MM.1S (cell line): ENCODE results near the gene SREBF1.

Experiments
- DNase-seq: peaks from one replicate; pipeline ENCODE4 v3.0.0-alpha.2; 2015
- H2AFZ ChIP-seq: fragments of 300-600 bp; sonication (generic); 2 replicates; pipeline ENCODE4 v1.6.0; 2016; ENCODE audit warnings: antibody characterized with exemption, low read length
- H3F3A ChIP-seq: fragments of 300-600 bp; sonication (generic); 2 replicates; pipeline ENCODE4 v1.6.1; 2016; ENCODE audit warnings: mild to moderate bottlenecking, antibody characterized with exemption, low read length, moderate library complexity, mixed read lengths; ENCODE audit not compliant: insufficient read depth
- H3K27ac ChIP-seq: fragments of 300-600 bp; sonication (generic); 2 replicates; pipeline ENCODE4 v1.5.1; 2016; ENCODE audit warnings: mild to moderate bottlenecking, low read length
- H3K27me3 ChIP-seq: fragments of 300-600 bp; sonication (generic); replicated peaks from 2 replicates; pipeline ENCODE4 v1.6.0; 2016; ENCODE audit warnings: low read length; ENCODE audit not compliant: insufficient read depth
- H3K36me3 ChIP-seq: fragments of 300-600 bp; sonication (generic); replicated peaks from 2 replicates; pipeline ENCODE4 v1.6.1; 2016; ENCODE audit warnings: mild to moderate bottlenecking, low read length, mixed read lengths; ENCODE audit not compliant: insufficient read depth
- H3K4me1 ChIP-seq: fragments of 300-600 bp; sonication (generic); 2 replicates; pipeline ENCODE4 v1.6.1; 2016; ENCODE audit warnings: low read length, mixed read lengths
- H3K4me2 ChIP-seq: fragments of 300-600 bp; sonication (generic); 2 replicates; pipeline ENCODE4 v1.6.0; 2016; ENCODE audit warnings: low read depth, low read length
- H3K4me3 ChIP-seq: fragments of 300-600 bp; sonication (generic); 2 replicates; pipeline ENCODE4 v1.5.1; 2016; ENCODE audit warnings: low read length, mixed read lengths
- H3K79me2 ChIP-seq: fragments of 300-600 bp; sonication (generic); 2 replicates; pipeline ENCODE4 v1.6.1; 2016; ENCODE audit warnings: mixed run types, low read length, mixed read lengths
- H3K9ac ChIP-seq: fragments of 300-600 bp; sonication (generic); 2 replicates; pipeline ENCODE4 v1.6.1; 2016; ENCODE audit warnings: low read length, mixed read lengths
- H3K9me2 ChIP-seq: fragments of 300-600 bp; sonication (generic); replicated peaks from 2 replicates; pipeline ENCODE4 v1.6.1; 2016; ENCODE audit warnings: mild to moderate bottlenecking, low read length, mixed read lengths; ENCODE audit not compliant: insufficient read depth
- H3K9me3 ChIP-seq: fragments of 300-600 bp; sonication (generic); replicated peaks from 2 replicates; pipeline ENCODE4 v1.6.1; 2016; ENCODE audit warnings: mild to moderate bottlenecking, low read length, mixed read lengths; ENCODE audit not compliant: insufficient read depth
- H4K20me1 ChIP-seq: fragments of 300-600 bp; sonication (generic); 2 replicates; pipeline ENCODE4 v1.6.1; 2016; ENCODE audit warnings: mild to moderate bottlenecking, low read length, moderate library complexity, mixed read lengths; ENCODE audit not compliant: insufficient read depth
- EZH2 ChIP-seq: fragments of 300-600 bp; sonication (generic); optimal IDR thresholded peaks from 2 replicates; pipeline ENCODE3; 2017; ENCODE audit warnings: low read depth, mild to moderate bottlenecking, antibody characterized with exemption, low read length, mixed read lengths
- EZH2phosphoT487 ChIP-seq: fragments of 300-600 bp; sonication (generic); IDR thresholded peaks from 2 replicates; pipeline ENCODE4 v1.6.1; 2018; ENCODE audit warnings: antibody characterized with exemption, low read length
- TF ChIP-seq, protein P1 (sequence below): fragments of 300-600 bp; sonication (generic); IDR thresholded peaks from 2 replicates; pipeline ENCODE4 v1.5.1; 2016; ENCODE audit warnings: antibody characterized with exemption, low read length, mixed read lengths

SREBF1 gene

DNA sequence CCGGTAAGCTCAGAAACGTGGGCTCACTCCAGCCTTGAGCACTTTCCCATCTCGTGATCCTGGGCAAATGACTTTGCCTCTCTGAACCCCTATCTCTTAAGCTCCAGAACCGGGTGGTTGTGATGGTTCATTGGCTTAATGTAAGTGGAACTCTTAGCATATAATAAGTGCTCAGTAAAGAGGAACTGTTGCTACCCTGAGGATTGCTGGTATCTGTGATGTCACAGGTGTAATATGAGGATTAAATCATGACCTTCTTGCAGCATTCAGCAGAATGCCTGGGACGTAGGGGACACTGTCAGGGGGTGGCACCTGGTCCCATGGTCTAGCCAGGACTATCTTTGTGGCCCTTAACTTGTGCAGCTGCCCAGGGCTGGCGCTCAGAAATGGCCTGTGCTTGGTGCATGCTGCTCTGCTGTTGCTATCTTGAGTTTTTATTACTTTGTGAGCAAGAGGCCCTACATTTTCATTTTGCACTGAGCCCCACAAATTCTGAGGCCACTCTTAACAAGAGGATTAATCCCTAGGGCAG lies 68.8 kb downstream of the SREBF1 start:
- no peak overlapping the region for H3K4me3 ChIP-seq
- H4K20me1 ChIP-seq, result no peaks in the 10 kb centered on the region
- H3K9me3 ChIP-seq, result no peaks in the 10 kb centered on the region
- DNase-seq, result no peak
- H3K4me1 ChIP-seq, result no peaks in the 10 kb centered on the region
- H3K27ac ChIP-seq, result no peak overlapping the region
- TF ChIP-seq EZH2phosphoT487, result no peak
- TF ChIP-seq EZH2, result no peak
- TF ChIP-seq, protein P1, sequence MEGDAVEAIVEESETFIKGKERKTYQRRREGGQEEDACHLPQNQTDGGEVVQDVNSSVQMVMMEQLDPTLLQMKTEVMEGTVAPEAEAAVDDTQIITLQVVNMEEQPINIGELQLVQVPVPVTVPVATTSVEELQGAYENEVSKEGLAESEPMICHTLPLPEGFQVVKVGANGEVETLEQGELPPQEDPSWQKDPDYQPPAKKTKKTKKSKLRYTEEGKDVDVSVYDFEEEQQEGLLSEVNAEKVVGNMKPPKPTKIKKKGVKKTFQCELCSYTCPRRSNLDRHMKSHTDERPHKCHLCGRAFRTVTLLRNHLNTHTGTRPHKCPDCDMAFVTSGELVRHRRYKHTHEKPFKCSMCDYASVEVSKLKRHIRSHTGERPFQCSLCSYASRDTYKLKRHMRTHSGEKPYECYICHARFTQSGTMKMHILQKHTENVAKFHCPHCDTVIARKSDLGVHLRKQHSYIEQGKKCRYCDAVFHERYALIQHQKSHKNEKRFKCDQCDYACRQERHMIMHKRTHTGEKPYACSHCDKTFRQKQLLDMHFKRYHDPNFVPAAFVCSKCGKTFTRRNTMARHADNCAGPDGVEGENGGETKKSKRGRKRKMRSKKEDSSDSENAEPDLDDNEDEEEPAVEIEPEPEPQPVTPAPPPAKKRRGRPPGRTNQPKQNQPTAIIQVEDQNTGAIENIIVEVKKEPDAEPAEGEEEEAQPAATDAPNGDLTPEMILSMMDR, result no peak
- no peaks in the 10 kb centered on the region for H3F3A ChIP-seq
- H3K9me2 ChIP-seq, result no peaks in the 10 kb centered on the region
- H3K4me2 ChIP-seq, result no peak overlapping the region
- no peaks in the 10 kb centered on the region for H3K36me3 ChIP-seq
- no peaks in the 10 kb centered on the region for H3K27me3 ChIP-seq
- no peak overlapping the region for H2AFZ ChIP-seq
- H3K79me2 ChIP-seq, result peaks cover 14% of the 10 kb centered on the region; the same call in 1 of the 2 replicates
- H3K9ac ChIP-seq, result no peak overlapping the region

DNA sequence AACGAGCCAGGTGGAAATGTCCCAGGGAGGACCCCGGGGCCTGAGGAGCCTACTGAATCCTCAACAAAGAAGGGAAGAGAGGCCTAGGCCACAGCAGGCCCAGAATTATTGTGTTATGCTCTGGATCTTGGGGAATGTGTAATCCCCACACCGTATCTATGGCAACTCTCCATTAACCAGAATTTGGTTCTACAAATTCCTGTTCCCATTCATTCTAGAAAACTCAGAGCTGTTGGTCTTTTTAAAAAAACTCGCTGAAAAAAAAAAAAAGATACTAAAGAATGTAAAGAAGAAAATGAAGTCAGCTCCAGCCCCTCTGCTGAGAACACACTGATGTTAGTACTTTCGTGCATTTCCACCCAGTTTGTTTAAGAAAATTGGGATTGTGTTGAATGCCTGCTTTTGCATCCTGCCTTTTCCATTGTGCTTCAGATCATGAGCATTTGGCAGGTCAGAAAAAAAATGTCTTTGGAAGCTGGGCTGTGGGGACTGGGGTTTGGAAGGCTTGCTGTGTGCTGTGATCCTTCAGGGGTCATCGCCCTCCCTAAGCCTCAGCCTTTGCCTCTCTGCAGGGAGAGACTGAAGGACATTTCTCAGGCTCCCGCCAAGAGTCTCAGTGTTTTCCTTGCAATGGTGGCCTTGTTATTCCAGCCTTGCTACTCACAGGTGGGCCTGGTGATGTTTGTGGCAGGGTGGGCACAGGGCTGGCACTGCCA lies 69.5 kb downstream of the SREBF1 start:
- no peak for DNase-seq
- no peak overlapping the region for H2AFZ ChIP-seq
- no peak for TF ChIP-seq EZH2phosphoT487
- no peak for TF ChIP-seq EZH2
- TF ChIP-seq, protein P1, result no peak
- no peak overlapping the region for H3K27ac ChIP-seq
- H3F3A ChIP-seq, result no peaks in the 10 kb centered on the region
- no peaks in the 10 kb centered on the region for H3K4me1 ChIP-seq
- H3K9ac ChIP-seq, result no peak overlapping the region
- H3K36me3 ChIP-seq, result no peaks in the 10 kb centered on the region
- H3K9me3 ChIP-seq, result no peaks in the 10 kb centered on the region
- peaks cover 14% of the 10 kb centered on the region; the same call in 1 of the 2 replicates for H3K79me2 ChIP-seq
- H3K4me3 ChIP-seq, result no peak overlapping the region
- H3K27me3 ChIP-seq, result no peaks in the 10 kb centered on the region
- no peaks in the 10 kb centered on the region for H4K20me1 ChIP-seq
- H3K4me2 ChIP-seq, result no peak overlapping the region
- H3K9me2 ChIP-seq, result no peaks in the 10 kb centered on the region

DNA sequence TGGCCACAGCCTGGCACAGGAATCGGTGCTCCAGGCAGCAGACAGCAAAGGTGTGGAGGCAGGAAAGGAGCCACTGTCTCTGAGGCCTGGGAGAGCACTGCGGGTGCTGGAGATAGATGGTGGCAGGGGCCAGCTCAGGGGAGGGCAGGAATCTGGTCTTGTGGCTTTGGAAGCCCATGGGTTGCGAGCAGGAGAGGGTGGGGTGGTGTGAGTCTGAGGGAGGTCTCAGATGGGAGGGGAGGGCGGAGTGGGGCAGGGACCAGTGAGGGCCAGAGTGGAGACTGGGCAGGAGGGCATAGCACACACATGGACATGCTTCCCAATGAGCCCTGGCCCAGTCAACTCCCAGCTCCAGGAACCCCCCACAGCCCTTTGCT lies 70.1 kb downstream of the SREBF1 start:
- Histone ChIP-seq H3K4me1 (no peaks in the 10 kb centered on the region), H3K9ac (no peak overlapping the region), H3K9me3 (no peaks in the 10 kb centered on the region), H3K27me3 (no peaks in the 10 kb centered on the region), H3K36me3 (no peaks in the 10 kb centered on the region), H2AFZ (no peak overlapping the region), H4K20me1 (no peaks in the 10 kb centered on the region), H3K79me2 (peaks cover 14% of the 10 kb centered on the region; the same call in 1 of the 2 replicates), H3F3A (no peaks in the 10 kb centered on the region), H3K4me2 (no peak overlapping the region), H3K9me2 (no peaks in the 10 kb centered on the region), H3K27ac (no peak overlapping the region), H3K4me3 (no peak overlapping the region)
- no peak for DNase-seq
- no peak for TF ChIP-seq EZH2
- no peak for TF ChIP-seq EZH2phosphoT487
- TF ChIP-seq, protein P1, result no peak
